H9 (cell line): ENCODE measurements around the gene MUC21. TPM values are rescaled to one million over a fixed set of nuclear protein-coding genes. Genes with fewer than 3 reads are reported as not detected.

ENCODE experiments used
- DNase-seq: peaks from one replicate; pipeline ENCODE4 v3.0.0-alpha.2; 2017
- H2AFZ ChIP-seq: one replicate; pipeline ENCODE4 v1.6.1; 2013; ENCODE audit warnings: mild to moderate bottlenecking, low read length, control low read depth, moderate library complexity
- H2AK5ac ChIP-seq: 2 replicates; pipeline ENCODE4 v1.6.1; 2013; ENCODE audit warnings: low read length, control low read depth, mixed read lengths; ENCODE audit not compliant: insufficient read length
- H2BK120ac ChIP-seq: one replicate; pipeline ENCODE4 v1.6.1; 2013; ENCODE audit warnings: low read depth, mild to moderate bottlenecking, low read length, control low read depth, inconsistent platforms; ENCODE audit not compliant: poor library complexity, severe bottlenecking
- H2BK12ac ChIP-seq: 2 replicates; pipeline ENCODE4 v1.6.1; 2013; ENCODE audit warnings: low read length, control low read depth, mixed read lengths, low read depth; ENCODE audit not compliant: insufficient read length
- H2BK15ac ChIP-seq: 2 replicates; pipeline ENCODE4 v1.6.1; 2013; ENCODE audit warnings: low read depth, low read length, control low read depth
- H2BK20ac ChIP-seq: one replicate; pipeline ENCODE4 v1.6.1; 2013; ENCODE audit warnings: low read depth, mild to moderate bottlenecking, low read length, control low read depth, inconsistent platforms; ENCODE audit not compliant: poor library complexity, severe bottlenecking
- H2BK5ac ChIP-seq: 2 replicates; pipeline ENCODE4 v1.6.1; 2013; ENCODE audit warnings: low read length, control low read depth, mixed read lengths; ENCODE audit not compliant: insufficient read length
- H3K14ac ChIP-seq: 2 replicates; pipeline ENCODE4 v1.6.1; 2013; ENCODE audit warnings: low read length, control low read depth; ENCODE audit not compliant: insufficient read depth
- H3K18ac ChIP-seq: 2 replicates; pipeline ENCODE4 v1.6.1; 2013; ENCODE audit warnings: low read depth, mild to moderate bottlenecking, mixed read lengths, low read length, control low read depth; ENCODE audit not compliant: insufficient read length
- H3K23ac ChIP-seq: 2 replicates; pipeline ENCODE4 v1.6.1; 2013; ENCODE audit warnings: low read length, control low read depth, mixed read lengths, low read depth; ENCODE audit not compliant: insufficient read length
- H3K23me2 ChIP-seq: 2 replicates; pipeline ENCODE4 v1.6.1; 2013; ENCODE audit warnings: low read depth, mild to moderate bottlenecking, mixed read lengths, low read length, control low read depth; ENCODE audit not compliant: insufficient read length, poor library complexity, severe bottlenecking
- H3K27ac ChIP-seq: 2 replicates; pipeline ENCODE4 v1.5.1; 2013; ENCODE audit warnings: low read length, control low read depth, mixed read lengths, low read depth; ENCODE audit not compliant: insufficient read length
- H3K27me3 ChIP-seq: 2 replicates; pipeline ENCODE4 v1.6.1; 2013; ENCODE audit warnings: low read length, control low read depth, inconsistent platforms; ENCODE audit not compliant: insufficient read depth
- H3K4ac ChIP-seq: 2 replicates; pipeline ENCODE4 v1.6.1; 2013; ENCODE audit warnings: low read depth, mild to moderate bottlenecking, control low read depth, inconsistent platforms, low read length, moderate library complexity
- H3K4me1 ChIP-seq: 2 replicates; pipeline ENCODE4 v1.6.1; 2013; ENCODE audit warnings: low read length, control low read depth, inconsistent platforms; ENCODE audit not compliant: insufficient read depth
- H3K4me2 ChIP-seq: 2 replicates; pipeline ENCODE4 v1.6.1; 2013; ENCODE audit warnings: low read length, control low read depth, mixed read lengths; ENCODE audit not compliant: insufficient read length, insufficient read depth
- H3K56ac ChIP-seq: 2 replicates; pipeline ENCODE4 v1.6.1; 2013; ENCODE audit warnings: low read depth, mild to moderate bottlenecking, mixed read lengths, low read length, control low read depth; ENCODE audit not compliant: insufficient read length
- H3K79me1 ChIP-seq: 2 replicates; pipeline ENCODE4 v1.6.1; 2013; ENCODE audit warnings: low read depth, mild to moderate bottlenecking, moderate library complexity, low read length, control low read depth, inconsistent platforms; ENCODE audit not compliant: insufficient read depth, poor library complexity, severe bottlenecking
- H3K79me2 ChIP-seq: 2 replicates; pipeline ENCODE4 v1.6.1; 2013; ENCODE audit warnings: low read length, control low read depth, inconsistent platforms; ENCODE audit not compliant: insufficient read depth
- H3K9ac ChIP-seq: 2 replicates; pipeline ENCODE4 v1.6.1; 2013; ENCODE audit warnings: low read length, control low read depth, mixed read lengths; ENCODE audit not compliant: insufficient read length; ENCODE audit errors: extremely low read depth
- H3K9me3 ChIP-seq: one replicate; pipeline ENCODE4 v1.6.1; 2013; ENCODE audit warnings: low read depth, low read length, inconsistent platforms; ENCODE audit not compliant: control insufficient read depth
- H3T11ph ChIP-seq: one replicate; pipeline ENCODE4 v1.6.1; 2013; ENCODE audit warnings: mild to moderate bottlenecking, low read length, control low read depth, inconsistent platforms
- H4K20me1 ChIP-seq: one replicate; pipeline ENCODE4 v1.6.1; 2013; ENCODE audit not compliant: control insufficient read depth, insufficient read length, insufficient read depth
- H4K5ac ChIP-seq: 2 replicates; pipeline ENCODE4 v1.6.1; 2013; ENCODE audit warnings: low read depth, mild to moderate bottlenecking, mixed read lengths, low read length, control low read depth; ENCODE audit not compliant: insufficient read length
- H4K8ac ChIP-seq: replicated peaks from 2 replicates; pipeline ENCODE4 v1.6.1; 2013; ENCODE audit warnings: low read length, control low read depth, mixed read lengths, low read depth; ENCODE audit not compliant: insufficient read length
- H4K91ac ChIP-seq: 2 replicates; pipeline ENCODE4 v1.6.1; 2013; ENCODE audit warnings: low read depth, mild to moderate bottlenecking, moderate library complexity, mixed read lengths, low read length, control low read depth; ENCODE audit not compliant: insufficient read length
- H3K27ac Mint-ChIP-seq, 3 experiments: 2 replicates in 2 of 3; 3 replicates in 1 of 3; pipeline ENCODE4 v1.8.0; 2020 to 2021; ENCODE audit warnings: mixed read lengths in 3 of 3, mild to moderate bottlenecking in 1 of 3, moderate library complexity in 1 of 3
- H3K27me3 Mint-ChIP-seq: 2 replicates; pipeline ENCODE4 v1.8.0; 2021; ENCODE audit warnings: low read depth, mild to moderate bottlenecking, moderate library complexity, mixed read lengths
- H3K36me3 Mint-ChIP-seq, 3 experiments: 2 replicates in 2 of 3; 3 replicates in 1 of 3; pipeline ENCODE4 v1.8.0; 2020 to 2021; ENCODE audit warnings: low read depth in 3 of 3, mixed read lengths in 3 of 3; ENCODE audit not compliant: insufficient read depth in 1 of 3
- H3K4me1 Mint-ChIP-seq, 2 experiments: 2 replicates each; pipeline ENCODE4 v1.8.0; 2020; ENCODE audit warnings: mixed read lengths in 2 of 2
- H3K4me3 Mint-ChIP-seq, 2 experiments: 2 replicates in 1 of 2; 3 replicates in 1 of 2; pipeline ENCODE4 v1.8.0; 2020 to 2021; ENCODE audit warnings: mild to moderate bottlenecking in 2 of 2, mixed read lengths in 2 of 2, moderate library complexity in 1 of 2
- H3K9me3 Mint-ChIP-seq, 2 experiments: 2 replicates in 1 of 2; 3 replicates in 1 of 2; pipeline ENCODE4 v1.8.0; 2020; ENCODE audit warnings: mild to moderate bottlenecking in 2 of 2, mixed read lengths in 2 of 2, moderate library complexity in 1 of 2
- WGBS: extraction: QIAGEN DNeasy Blood & Tissue Kit; methylation state at CpG from one replicate; pipeline ENCODE4 v1.1.7; 2013; ENCODE audit warnings: missing lambda C conversion rate, low lambda C conversion rate, mixed read lengths; ENCODE audit not compliant: insufficient read length; ENCODE audit errors: extremely low coverage; 5-methylcytosine and 5-hydroxymethylcytosine counted together
- total RNA-seq: library from RNA; stranded (reverse); gene quantifications from 2 replicates; pipeline ENCODE4 v1.2.1, GENCODE V29; 2021
- TF ChIP-seq, protein P1 (sequence below): fragments of 200-600 bp; sonication (generic); conservative IDR thresholded peaks from 3 replicates; pipeline ENCODE4 v1.8.0; 2021; ENCODE audit warnings: antibody characterized with exemption, mild to moderate bottlenecking

MUC21 gene
- total RNA-seq, 1 experiment from 2014 or later = not detected

DNA sequence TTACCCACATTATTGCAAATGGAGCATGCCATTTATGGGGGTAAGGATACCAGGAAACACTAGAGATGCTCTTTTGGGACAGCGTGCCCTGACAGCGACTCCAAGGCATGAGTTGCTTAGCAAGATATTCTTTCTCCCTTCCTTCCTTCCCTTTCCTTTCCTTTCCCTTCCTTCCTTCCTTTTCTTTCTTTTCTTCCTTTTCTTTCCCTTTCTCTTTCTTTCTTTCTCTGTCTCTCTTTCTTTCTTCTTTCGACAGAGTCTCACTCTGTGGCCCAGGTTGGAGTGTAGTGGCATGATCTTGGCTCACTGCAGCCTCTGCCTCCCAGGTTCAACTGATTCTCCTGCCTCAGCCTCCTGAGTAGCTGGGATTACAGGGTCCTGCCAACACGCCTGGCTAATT, 39.5 kb upstream of the MUC21 start:
- Histone ChIP-seq H3K14ac (no peak overlapping the region), H2BK15ac (no peak overlapping the region), H4K20me1 (no peaks in the 10 kb centered on the region), H3K79me2 (no peaks in the 10 kb centered on the region), H3K4me1 (peaks cover 6% of the 10 kb centered on the region; the same call in 1 of the 2 replicates), H3K23me2 (no peaks in the 10 kb centered on the region), H3K9ac (no peak overlapping the region), H2AFZ (no peak overlapping the region), H3K4me2 (no peak overlapping the region), H3K79me1 (no peaks in the 10 kb centered on the region), H4K8ac (no peak overlapping the region), H4K5ac (no peak overlapping the region), H3K27ac (no peak overlapping the region), H4K91ac (no peak overlapping the region), H2BK12ac (no peak overlapping the region), H2AK5ac (no peak overlapping the region), H3K9me3 (no peaks in the 10 kb centered on the region), H2BK120ac (no peak overlapping the region), H3K23ac (no peak overlapping the region), H3T11ph (no peak overlapping the region), H3K56ac (no peak overlapping the region), H3K18ac (no peak overlapping the region), H3K4ac (no peak overlapping the region), H2BK5ac (no peak overlapping the region), H3K27me3 (no peaks in the 10 kb centered on the region; the same call in 1 of the 2 replicates), H2BK20ac (no peak overlapping the region)
- DNase-seq = no peak
- Mint-ChIP-seq H3K36me3 (no peaks in the 10 kb centered on the region), H3K9me3 (no peaks in the 10 kb centered on the region), H3K27ac (no peak overlapping the region), H3K27me3 (peaks cover 5% of the 10 kb centered on the region), H3K4me3 (no peak overlapping the region), H3K4me1 (peaks cover 27 to 33% of the 10 kb centered on the region in 2 experiments)
- TF ChIP-seq, protein P1, sequence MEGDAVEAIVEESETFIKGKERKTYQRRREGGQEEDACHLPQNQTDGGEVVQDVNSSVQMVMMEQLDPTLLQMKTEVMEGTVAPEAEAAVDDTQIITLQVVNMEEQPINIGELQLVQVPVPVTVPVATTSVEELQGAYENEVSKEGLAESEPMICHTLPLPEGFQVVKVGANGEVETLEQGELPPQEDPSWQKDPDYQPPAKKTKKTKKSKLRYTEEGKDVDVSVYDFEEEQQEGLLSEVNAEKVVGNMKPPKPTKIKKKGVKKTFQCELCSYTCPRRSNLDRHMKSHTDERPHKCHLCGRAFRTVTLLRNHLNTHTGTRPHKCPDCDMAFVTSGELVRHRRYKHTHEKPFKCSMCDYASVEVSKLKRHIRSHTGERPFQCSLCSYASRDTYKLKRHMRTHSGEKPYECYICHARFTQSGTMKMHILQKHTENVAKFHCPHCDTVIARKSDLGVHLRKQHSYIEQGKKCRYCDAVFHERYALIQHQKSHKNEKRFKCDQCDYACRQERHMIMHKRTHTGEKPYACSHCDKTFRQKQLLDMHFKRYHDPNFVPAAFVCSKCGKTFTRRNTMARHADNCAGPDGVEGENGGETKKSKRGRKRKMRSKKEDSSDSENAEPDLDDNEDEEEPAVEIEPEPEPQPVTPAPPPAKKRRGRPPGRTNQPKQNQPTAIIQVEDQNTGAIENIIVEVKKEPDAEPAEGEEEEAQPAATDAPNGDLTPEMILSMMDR = no peak
- WGBS = no CpG with 5 or more reads among the region's 4 CpGs
